SK-N-SH treated with all-trans-retinoic acid at 6 μM for 48 hours (cell line): Measurements from ENCODE around the gene ITPR2.
A peak's percentile ranks its signal among the peaks of the same experiment; 100 is the strongest.

Experiments used
- ATAC-seq: fragments of 200-7000 bp; cut with Tn5 transposase; 3 replicates; pipeline ENCODE4 v1.9.1; 2020; ENCODE audit warnings: mild to moderate bottlenecking, moderate library complexity
- BACH2 ChIP-seq: fragments of 250-450 bp; sonication (Bioruptor Pico); IDR thresholded peaks from 2 replicates; pipeline ENCODE4 v1.9.0; 2021; ENCODE audit warnings: mild to moderate bottlenecking, borderline replicate concordance
- CSDC2 ChIP-seq: fragments of 250-450 bp; sonication (Bioruptor Pico); IDR thresholded peaks from 2 replicates; pipeline ENCODE4 v1.5.0; 2020; ENCODE audit warnings: mild to moderate bottlenecking, moderate library complexity
- ESRRG ChIP-seq: fragments of 250-450 bp; sonication (Bioruptor Pico); IDR thresholded peaks from 2 replicates; pipeline ENCODE4 v1.6.1; 2021; ENCODE audit warnings: mild to moderate bottlenecking
- GLIS3 ChIP-seq: fragments of 250-450 bp; sonication (Bioruptor Pico); IDR thresholded peaks from 2 replicates; pipeline ENCODE4 v1.5.0; 2020; ENCODE audit warnings: mild to moderate bottlenecking, moderate library complexity
- ISL1 ChIP-seq: fragments of 250-450 bp; sonication (Bioruptor Pico); IDR thresholded peaks from 2 replicates; pipeline ENCODE4 v2.1.2; 2022; ENCODE audit warnings: mild to moderate bottlenecking, moderate library complexity
- OSR1 ChIP-seq: fragments of 250-450 bp; sonication (Bioruptor Pico); IDR thresholded peaks from 2 replicates; pipeline ENCODE4 v1.8.0; 2022; ENCODE audit warnings: moderate library complexity, mild to moderate bottlenecking, inconsistent platforms
- PPARA ChIP-seq: fragments of 250-450 bp; sonication (Bioruptor Pico); IDR thresholded peaks from 2 replicates; pipeline ENCODE4 v1.5.0; 2020; ENCODE audit warnings: mild to moderate bottlenecking, borderline replicate concordance
- RARB ChIP-seq: fragments of 250-450 bp; sonication (Bioruptor Pico); IDR thresholded peaks from 2 replicates; pipeline ENCODE4 v1.8.0; 2021; ENCODE audit warnings: mild to moderate bottlenecking, moderate library complexity
- TCF4 ChIP-seq: fragments of 250-450 bp; sonication (Bioruptor Pico); IDR thresholded peaks from 2 replicates; pipeline ENCODE4 v1.8.0; 2021; ENCODE audit warnings: mild to moderate bottlenecking, moderate library complexity, borderline replicate concordance
- TOX ChIP-seq: fragments of 250-450 bp; sonication (Bioruptor Pico); IDR thresholded peaks from 2 replicates; pipeline ENCODE4 v1.8.0; 2021; ENCODE audit warnings: mild to moderate bottlenecking, moderate library complexity, borderline replicate concordance
- ZC3H10 ChIP-seq: fragments of 250-450 bp; sonication (Bioruptor Pico); IDR thresholded peaks from 2 replicates; pipeline ENCODE4 v1.5.1; 2021; ENCODE audit warnings: mild to moderate bottlenecking, moderate library complexity
- ZFP3 ChIP-seq: fragments of 250-450 bp; sonication (Bioruptor Pico); IDR thresholded peaks from 2 replicates; pipeline ENCODE4 v1.5.0; 2020; ENCODE audit warnings: mild to moderate bottlenecking, moderate library complexity
- ZFP30 ChIP-seq: fragments of 450-650 bp; formaldehyde crosslinking; IDR thresholded peaks from 2 replicates; pipeline ENCODE4 v1.5.0; 2022; ENCODE audit warnings: mild to moderate bottlenecking, moderate library complexity
- ZNF565 ChIP-seq: fragments of 450-650 bp; formaldehyde crosslinking; conservative IDR thresholded peaks from 2 replicates; pipeline ENCODE4 v1.5.0; 2020; ENCODE audit warnings: low read depth, mild to moderate bottlenecking, moderate library complexity
- ZNF70 ChIP-seq: fragments of 450-650 bp; formaldehyde crosslinking; IDR thresholded peaks from 2 replicates; pipeline ENCODE4 v1.5.0; 2020; ENCODE audit warnings: mild to moderate bottlenecking, moderate library complexity
- ZNF8 ChIP-seq: fragments of 450-650 bp; formaldehyde crosslinking; IDR thresholded peaks from 2 replicates; pipeline ENCODE4 v1.5.0; 2020; ENCODE audit warnings: mild to moderate bottlenecking, moderate library complexity
- TF ChIP-seq, protein P1 (sequence below): fragments of 250-450 bp; sonication (Bioruptor Pico); IDR thresholded peaks from 2 replicates; pipeline ENCODE4 v1.8.0; 2021; ENCODE audit warnings: low read depth, mild to moderate bottlenecking, moderate library complexity, borderline replicate concordance
- TF ChIP-seq, protein P2 (sequence below): fragments of 250-450 bp; sonication (Bioruptor Pico); IDR thresholded peaks from 2 replicates; pipeline ENCODE4 v1.5.1; 2021; ENCODE audit warnings: mild to moderate bottlenecking, moderate library complexity
- TF ChIP-seq, protein P3 (sequence below): fragments of 250-450 bp; sonication (Bioruptor Pico); IDR thresholded peaks from 2 replicates; pipeline ENCODE4 v1.5.1; 2020; ENCODE audit warnings: low read depth, mild to moderate bottlenecking, moderate library complexity
- TF ChIP-seq, protein P4 (sequence below): fragments of 250-450 bp; sonication (Bioruptor Pico); IDR thresholded peaks from 2 replicates; pipeline ENCODE4 v1.5.0; 2020; ENCODE audit warnings: mild to moderate bottlenecking, moderate library complexity

ITPR2 gene

DNA sequence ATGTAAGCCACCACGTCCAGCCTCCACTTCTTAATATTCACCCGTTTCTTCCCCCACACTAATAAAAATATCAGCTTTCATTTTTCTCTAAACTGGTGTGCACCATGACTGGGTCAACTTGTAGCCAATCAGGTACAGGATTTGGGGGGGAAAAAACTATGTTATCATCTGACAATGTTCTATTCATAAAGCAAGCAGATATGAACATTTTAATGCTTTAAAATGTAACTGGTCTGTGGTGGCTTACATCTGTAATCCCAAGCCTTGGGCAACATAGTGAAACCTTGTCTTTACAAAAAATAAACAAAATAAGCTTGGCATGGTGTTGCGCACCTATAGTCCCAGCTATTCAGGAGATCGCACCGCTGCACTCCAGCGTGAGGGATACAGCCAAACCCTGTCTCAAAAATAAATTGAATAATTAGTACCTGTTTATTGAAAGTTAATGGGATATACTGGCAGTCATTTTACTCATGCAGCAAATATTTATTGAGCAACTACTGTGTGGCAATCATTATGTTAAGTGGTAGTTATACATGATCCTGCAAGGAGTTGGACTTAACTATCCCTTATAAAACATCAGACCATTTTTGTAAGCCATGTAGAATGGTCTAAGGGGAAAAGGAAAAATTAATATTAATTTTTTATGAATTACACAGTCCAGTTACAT is 15.3 kb upstream of the ITPR2 start:
- ATAC-seq, result no peak
- TF ChIP-seq ZNF8 (CRISPR knock-in tag), result no peak
- TF ChIP-seq, protein P1, sequence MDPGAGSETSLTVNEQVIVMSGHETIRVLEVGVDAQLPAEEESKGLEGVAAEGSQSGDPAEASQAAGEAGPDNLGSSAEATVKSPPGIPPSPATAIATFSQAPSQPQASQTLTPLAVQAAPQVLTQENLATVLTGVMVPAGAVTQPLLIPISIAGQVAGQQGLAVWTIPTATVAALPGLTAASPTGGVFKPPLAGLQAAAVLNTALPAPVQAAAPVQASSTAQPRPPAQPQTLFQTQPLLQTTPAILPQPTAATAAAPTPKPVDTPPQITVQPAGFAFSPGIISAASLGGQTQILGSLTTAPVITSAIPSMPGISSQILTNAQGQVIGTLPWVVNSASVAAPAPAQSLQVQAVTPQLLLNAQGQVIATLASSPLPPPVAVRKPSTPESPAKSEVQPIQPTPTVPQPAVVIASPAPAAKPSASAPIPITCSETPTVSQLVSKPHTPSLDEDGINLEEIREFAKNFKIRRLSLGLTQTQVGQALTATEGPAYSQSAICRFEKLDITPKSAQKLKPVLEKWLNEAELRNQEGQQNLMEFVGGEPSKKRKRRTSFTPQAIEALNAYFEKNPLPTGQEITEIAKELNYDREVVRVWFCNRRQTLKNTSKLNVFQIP (CRISPR knock-in tag), result no peak
- no peak for TF ChIP-seq CSDC2
- TF ChIP-seq TCF4, result no peak
- no peak for TF ChIP-seq TOX

DNA sequence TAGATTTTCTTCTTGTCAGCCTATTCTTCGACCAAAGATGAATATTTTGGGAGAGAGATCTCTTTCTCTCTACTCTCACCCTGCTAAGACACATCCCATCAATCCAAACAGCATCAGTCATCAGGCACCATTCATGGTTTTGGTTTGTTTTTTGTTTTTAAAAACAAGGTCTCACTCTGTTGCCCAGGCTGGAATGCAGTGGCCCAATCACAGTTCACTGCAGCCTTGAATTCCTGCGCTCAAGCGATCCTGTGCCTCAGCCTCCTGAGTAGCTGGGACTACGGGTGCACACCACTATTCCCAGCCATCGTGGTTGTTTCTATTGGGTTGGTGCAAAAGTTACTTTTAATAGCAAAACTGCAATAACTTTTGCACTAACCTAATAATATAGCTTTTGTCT is 14.4 kb upstream of the ITPR2 start:
- TF ChIP-seq BACH2 (CRISPR knock-in tag) (no peak), TCF4 (no peak)
- TF ChIP-seq, all 23 proteins: peak for 0
- no peak for ATAC-seq

DNA sequence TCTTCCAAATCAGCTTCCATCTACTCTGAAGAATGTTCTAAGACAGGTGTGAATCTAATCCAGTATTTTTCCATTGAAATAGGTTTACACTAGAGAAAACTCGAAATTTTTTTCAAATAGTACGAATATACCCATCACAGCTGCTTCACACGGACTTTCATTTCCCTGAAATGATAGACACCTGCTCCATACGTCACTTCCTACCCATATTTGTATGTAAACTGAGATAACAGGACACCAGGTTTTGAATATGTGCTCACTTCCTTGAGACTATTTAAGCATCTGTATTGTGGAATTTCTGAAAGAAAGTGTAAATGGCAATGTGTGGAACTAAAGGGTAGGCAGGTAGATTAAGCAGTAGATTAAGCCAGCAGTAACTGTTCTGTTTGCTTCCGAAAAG is 13.4 kb upstream of the ITPR2 start:
- ATAC-seq, result no peak
- TF ChIP-seq GLIS3 (CRISPR knock-in tag), result no peak
- no peak for TF ChIP-seq ZNF565
- TF ChIP-seq, protein P2, sequence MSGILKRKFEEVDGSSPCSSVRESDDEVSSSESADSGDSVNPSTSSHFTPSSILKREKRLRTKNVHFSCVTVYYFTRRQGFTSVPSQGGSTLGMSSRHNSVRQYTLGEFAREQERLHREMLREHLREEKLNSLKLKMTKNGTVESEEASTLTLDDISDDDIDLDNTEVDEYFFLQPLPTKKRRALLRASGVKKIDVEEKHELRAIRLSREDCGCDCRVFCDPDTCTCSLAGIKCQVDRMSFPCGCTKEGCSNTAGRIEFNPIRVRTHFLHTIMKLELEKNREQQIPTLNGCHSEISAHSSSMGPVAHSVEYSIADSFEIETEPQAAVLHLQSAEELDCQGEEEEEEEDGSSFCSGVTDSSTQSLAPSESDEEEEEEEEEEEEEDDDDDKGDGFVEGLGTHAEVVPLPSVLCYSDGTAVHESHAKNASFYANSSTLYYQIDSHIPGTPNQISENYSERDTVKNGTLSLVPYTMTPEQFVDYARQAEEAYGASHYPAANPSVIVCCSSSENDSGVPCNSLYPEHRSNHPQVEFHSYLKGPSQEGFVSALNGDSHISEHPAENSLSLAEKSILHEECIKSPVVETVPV, result no peak
- TF ChIP-seq OSR1, result no peak
- TF ChIP-seq, protein P1 (CRISPR knock-in tag), result no peak
- TF ChIP-seq ZFP3 (CRISPR knock-in tag), result no peak
- no peak for TF ChIP-seq ZNF8 (CRISPR knock-in tag)
- no peak for TF ChIP-seq TCF4
- TF ChIP-seq ZC3H10 (CRISPR knock-in tag), result no peak
- no peak for TF ChIP-seq ESRRG (CRISPR knock-in tag)
- no peak for TF ChIP-seq PPARA (CRISPR knock-in tag)
- TF ChIP-seq CSDC2, result no peak
- no peak for TF ChIP-seq ZFP30
- TF ChIP-seq, protein P3, sequence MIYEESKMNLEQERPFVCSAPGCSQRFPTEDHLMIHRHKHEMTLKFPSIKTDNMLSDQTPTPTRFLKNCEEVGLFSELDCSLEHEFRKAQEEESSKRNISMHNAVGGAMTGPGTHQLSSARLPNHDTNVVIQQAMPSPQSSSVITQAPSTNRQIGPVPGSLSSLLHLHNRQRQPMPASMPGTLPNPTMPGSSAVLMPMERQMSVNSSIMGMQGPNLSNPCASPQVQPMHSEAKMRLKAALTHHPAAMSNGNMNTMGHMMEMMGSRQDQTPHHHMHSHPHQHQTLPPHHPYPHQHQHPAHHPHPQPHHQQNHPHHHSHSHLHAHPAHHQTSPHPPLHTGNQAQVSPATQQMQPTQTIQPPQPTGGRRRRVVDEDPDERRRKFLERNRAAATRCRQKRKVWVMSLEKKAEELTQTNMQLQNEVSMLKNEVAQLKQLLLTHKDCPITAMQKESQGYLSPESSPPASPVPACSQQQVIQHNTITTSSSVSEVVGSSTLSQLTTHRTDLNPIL, result no peak
- no peak for TF ChIP-seq BACH2 (CRISPR knock-in tag)
- no peak for TF ChIP-seq RARB (CRISPR knock-in tag)
- TF ChIP-seq ZNF70 (CRISPR knock-in tag), result no peak
- TF ChIP-seq, protein P4, sequence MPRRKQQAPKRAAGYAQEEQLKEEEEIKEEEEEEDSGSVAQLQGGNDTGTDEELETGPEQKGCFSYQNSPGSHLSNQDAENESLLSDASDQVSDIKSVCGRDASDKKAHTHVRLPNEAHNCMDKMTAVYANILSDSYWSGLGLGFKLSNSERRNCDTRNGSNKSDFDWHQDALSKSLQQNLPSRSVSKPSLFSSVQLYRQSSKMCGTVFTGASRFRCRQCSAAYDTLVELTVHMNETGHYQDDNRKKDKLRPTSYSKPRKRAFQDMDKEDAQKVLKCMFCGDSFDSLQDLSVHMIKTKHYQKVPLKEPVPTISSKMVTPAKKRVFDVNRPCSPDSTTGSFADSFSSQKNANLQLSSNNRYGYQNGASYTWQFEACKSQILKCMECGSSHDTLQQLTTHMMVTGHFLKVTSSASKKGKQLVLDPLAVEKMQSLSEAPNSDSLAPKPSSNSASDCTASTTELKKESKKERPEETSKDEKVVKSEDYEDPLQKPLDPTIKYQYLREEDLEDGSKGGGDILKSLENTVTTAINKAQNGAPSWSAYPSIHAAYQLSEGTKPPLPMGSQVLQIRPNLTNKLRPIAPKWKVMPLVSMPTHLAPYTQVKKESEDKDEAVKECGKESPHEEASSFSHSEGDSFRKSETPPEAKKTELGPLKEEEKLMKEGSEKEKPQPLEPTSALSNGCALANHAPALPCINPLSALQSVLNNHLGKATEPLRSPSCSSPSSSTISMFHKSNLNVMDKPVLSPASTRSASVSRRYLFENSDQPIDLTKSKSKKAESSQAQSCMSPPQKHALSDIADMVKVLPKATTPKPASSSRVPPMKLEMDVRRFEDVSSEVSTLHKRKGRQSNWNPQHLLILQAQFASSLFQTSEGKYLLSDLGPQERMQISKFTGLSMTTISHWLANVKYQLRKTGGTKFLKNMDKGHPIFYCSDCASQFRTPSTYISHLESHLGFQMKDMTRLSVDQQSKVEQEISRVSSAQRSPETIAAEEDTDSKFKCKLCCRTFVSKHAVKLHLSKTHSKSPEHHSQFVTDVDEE (CRISPR knock-in tag), result no peak

DNA sequence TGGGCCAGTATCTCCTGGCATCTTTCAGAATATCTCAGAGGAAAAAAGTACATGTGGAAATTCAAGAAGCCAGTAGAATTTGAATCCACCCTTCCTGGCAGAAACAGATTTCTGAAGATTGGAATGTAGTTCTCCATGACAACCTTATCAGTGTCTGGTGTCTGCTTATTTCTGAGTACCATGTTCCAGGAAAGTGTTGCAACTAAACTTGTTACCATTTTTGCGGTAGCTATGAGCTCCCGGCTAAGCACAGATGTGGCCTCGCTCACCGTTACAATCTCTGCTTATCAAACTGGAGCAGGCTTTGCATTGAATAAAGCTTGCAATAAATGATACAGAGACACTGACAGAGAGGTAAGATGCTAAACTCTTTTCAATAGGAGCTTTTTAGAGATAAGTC is 13.0 kb upstream of the ITPR2 start:
- TF ChIP-seq ESRRG (CRISPR knock-in tag) (no peak), ISL1 (peak; percentile 62; the same call in 1 of the 2 replicates)
- TF ChIP-seq, all 23 proteins: peak for 1
- peak; percentile 87 for ATAC-seq
